AML-193 (cell line): Measurements from ENCODE around the gene MPHOSPH8.
"Not testable (repeated sequence)": the region's sequence is repeated elsewhere in the genome, so short reads cannot be mapped to it uniquely, and the experiment has no call there.

Experiments used
- DNase-seq, 2 experiments: peaks; one replicate each; lab custom pipeline; 2025; lab: John Stamatoyannopoulos, UW

MPHOSPH8 gene

GRCh38 chr13:19634256-19634740, 839 bp downstream of the MPHOSPH8 start:
- peak in 1 of 2 experiments; percentile 33 for DNase-seq

- not testable (repeated sequence) for DNase-seq
These were observed 2.5 kb downstream of the MPHOSPH8 start for GRCh38 chr13:19635926-19636325.

DNA sequence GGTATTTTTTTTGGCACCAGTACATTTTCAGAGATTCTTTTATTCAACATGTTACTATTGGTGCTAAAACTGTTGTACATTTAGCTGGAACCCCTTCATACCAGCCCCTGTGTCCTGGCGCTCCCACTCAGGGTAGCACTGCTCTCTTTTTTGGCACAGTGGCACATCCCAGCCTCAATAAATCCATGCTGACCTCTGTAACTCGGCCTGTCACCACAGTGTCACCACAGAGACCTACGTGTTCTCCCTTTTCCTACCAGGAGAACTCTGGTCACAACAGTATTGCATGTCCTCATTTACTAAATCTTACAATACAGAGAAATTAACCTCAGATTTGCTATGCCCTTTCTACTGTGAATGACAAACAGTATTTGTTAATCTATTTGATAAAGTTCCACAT, 10.2 kb downstream of the MPHOSPH8 start:
- no peak for DNase-seq

DNA sequence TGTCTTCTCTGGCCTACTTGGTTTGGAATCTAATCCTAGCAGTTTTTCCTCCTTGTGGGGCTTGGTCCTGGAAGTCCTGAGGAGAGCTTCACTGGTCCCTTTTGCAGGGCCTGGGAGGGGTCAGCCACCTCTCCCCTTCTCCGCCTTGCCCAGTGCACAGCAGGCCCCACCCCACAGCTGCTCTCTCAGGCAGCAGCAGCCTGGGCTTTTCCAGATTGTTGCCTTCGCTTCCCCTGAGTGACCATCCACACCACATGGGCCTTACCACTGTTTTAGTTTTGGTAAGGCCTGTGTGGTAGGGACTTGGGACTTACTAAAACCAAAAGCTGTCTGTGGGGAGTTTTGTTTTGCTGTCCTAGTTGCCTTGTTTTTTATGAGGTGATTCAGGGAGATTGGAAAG, 11.5 kb downstream of the MPHOSPH8 start:
- DNase-seq, result no peak

DNA sequence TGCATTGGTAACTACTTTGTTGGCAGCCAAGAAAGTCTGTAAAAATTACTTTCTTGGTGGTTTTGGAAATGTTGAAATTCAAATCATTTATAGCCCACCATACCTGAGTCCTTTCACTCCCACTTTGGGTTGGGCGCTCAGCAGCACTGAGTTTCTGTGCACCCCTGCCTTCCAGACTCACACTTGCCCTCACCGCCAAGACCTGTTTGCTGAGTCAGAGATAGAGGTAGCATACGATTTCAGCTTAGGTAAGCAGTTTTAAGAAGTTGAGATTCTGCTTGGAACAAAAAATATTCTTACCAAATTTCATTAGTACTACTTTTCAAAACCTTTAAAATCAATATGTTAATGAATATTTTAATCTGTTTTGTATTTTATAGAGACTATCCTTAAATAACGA, 12.6 kb downstream of the MPHOSPH8 start:
- DNase-seq, result no peak

DNA sequence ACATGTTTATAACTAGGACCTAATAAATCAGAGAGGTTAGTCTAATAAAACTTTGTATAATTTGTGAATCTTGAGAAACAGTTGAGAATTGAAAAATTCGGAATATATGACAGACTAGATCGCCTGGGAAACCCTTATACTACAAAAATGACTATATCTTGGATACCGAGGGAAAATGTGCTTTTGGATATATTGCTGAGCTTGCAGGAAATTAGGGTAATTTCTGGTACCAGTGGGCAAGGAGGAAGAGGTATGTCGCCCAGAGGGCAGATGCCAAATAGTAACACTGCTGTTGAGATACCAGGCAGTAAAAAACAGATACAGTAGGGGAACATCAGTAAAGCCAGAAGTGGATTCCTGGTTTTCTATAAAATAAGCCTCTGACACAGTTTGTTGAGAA, 17.3 kb downstream of the MPHOSPH8 start:
- no peak for DNase-seq

DNA sequence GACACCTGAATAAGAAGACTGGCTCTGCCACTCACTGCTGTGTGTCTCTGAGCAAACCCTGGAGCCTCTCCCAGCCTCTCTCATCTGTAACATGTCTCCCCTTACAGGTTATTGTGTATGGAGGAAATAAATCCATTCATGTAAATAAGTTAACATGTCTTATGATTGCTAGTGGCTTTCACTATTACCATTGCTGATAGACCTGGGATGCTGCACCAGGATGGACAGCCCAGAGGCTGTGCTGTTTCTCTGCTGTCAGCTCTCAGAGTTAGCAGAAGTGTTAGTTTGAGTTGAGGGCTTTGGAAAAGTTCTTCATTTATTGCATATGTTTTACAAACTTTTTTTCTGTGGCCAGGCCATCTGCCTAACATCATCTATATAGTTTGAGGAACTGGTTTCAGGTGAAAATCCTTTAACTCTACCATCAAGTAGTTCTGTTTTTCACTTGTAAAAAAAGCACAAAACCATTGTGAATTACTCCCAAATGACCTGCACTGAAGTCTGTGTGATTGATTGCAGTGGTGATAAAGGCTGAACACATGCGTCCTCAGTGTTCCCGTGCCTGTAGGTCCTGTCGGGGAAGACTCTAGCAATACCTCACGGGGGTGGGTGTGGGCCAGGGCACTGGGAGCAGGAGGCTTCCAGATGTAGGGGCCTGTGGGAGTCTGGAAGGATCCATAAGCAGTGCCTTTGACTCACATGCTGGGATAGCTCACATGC, 24.6 kb downstream of the MPHOSPH8 start:
- no peak for DNase-seq

GRCh38 chr13:19658831-19659230, 25.4 kb downstream of the MPHOSPH8 start:
- no peak for DNase-seq

GRCh38 chr13:19661126-19661525, 27.7 kb downstream of the MPHOSPH8 start:
- DNase-seq, result no peak

- no peak for DNase-seq
These were observed 28.1 kb downstream of the MPHOSPH8 start for GRCh38 chr13:19661561-19661960.

DNA sequence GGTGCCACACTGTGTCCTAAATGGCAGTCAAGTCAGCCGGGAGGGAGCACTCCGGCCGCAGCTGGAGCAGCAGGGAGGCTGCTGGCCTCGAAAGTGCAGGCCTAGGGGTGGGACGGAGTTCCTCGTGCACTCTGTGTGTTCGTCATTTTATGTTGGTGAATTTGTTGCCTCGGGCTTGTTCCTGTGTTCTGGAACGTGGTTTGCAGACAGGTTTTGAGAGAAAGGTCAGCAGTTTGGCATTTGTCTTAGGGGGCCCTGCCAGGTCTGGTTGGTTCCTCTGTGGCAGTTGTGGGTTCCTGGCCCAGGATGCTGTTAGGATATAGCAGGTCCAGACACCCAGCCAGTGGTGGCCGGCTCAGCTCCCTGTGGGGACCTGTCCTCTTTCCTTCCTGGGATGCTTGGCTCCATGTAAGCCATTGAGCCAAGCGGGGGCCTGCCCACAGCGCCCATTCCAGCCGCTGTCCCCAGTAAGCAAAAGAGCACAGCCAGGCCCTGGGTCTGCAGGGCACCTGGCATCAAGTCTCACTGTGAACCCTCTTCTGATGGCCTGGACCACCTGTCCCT, 30.0 kb downstream of the MPHOSPH8 start:
- DNase-seq, result no peak

DNA sequence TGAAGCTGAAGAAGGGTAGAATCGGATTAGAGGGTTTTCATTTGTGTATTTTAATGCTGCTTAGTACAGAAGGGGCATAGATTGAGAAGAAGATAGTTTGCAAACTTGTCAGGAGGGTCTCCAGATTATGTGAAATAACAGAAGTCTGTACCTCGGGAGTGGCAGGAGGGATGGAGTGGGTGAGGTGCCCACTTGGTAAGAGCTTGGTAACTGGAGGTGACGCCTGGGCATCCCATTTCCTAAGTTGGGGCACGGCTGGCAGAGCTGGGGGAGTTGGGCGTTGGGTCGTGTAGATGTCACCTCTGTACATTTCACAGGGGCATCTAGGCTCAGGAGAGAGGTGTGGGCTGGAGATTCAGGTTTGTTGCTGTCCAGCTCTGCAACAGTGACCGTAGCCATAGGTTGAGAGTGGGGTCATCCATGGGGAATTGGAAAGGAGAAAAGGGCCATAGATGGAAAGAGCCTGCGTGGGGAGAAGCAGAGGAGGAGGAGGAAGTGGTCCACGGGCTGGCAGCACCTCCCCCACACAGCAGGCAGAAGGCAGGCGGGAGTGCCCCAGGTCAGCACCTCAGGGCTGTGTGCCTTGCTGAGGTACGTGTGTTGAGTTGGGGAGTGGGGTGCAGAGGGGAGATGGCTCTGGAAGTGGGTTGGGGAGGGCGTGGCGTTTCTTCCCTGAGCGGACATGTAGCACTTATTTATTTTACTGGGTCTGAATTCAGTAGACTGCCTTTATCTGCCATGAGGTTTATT, 31.2 kb downstream of the MPHOSPH8 start:
- DNase-seq, result no peak

- DNase-seq, result no peak
These were observed 32.0 kb downstream of the MPHOSPH8 start for GRCh38 chr13:19665427-19665859.

DNA sequence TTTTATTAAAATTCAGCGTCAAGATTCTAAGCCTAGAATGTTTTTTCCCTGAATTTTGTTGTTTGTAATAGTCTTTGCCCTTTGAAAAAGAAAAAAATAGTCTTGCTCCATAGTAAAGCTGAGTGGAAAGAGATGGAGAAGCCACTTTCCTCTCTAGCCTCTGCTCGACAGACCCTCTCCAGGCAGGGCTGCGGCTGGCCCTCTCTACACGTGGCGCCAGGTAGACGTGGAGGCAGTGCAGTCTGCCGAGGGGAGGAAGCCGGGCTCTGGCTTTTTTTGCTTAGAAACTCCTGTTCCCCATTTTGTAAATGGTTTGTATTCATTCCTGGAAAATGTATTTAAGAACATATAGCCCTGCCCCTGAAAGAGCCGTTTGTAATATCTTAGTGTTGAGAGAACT, 35.3 kb downstream of the MPHOSPH8 start:
- no peak for DNase-seq

GRCh38 chr13:19670147-19670546, 36.7 kb downstream of the MPHOSPH8 start:
- no peak for DNase-seq

DNA sequence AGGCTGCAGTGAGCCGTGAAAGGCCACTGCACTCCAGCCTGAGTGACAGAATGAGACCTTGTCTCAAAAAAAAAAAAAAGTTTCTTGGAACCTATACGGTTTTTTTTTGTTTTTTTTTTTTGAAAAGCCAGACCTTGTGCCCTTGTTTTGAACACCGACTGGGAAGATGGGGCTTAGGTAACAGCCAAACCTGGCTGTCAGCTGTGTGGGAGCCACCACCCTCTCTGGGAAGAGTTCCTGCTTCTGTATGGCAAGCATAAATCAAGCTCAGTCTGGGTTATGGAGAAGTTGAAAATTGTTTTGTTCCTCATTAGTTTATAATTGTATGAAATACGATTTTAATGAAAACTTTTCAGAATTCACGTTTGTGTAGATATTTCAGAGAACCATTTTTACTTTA, 39.5 kb downstream of the MPHOSPH8 start:
- no peak for DNase-seq

GRCh38 chr13:19673473-19674430, 40.3 kb downstream of the MPHOSPH8 start:
- no peak for DNase-seq

GRCh38 chr13:19674898-19675297, 41.4 kb downstream of the MPHOSPH8 start:
- DNase-seq, result no peak

DNA sequence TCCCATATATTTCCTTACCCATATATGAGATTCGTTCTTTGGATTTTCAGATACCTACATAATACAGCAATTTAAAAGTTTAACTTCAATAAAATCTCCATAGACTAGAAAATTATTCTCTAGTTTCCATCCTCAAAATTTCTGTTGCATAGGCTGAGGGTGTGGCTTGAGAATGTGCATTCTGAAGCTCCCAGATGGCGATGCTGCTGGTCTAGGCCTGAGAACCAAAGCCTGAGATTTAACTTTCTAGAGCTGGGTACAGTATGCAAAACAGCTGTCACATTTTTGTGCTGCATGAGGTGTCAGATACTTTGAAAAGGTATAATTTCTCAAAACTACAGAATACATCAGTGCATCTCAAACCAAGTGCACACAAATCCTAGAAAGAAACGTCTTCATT, 42.7 kb downstream of the MPHOSPH8 start:
- no peak for DNase-seq

DNA sequence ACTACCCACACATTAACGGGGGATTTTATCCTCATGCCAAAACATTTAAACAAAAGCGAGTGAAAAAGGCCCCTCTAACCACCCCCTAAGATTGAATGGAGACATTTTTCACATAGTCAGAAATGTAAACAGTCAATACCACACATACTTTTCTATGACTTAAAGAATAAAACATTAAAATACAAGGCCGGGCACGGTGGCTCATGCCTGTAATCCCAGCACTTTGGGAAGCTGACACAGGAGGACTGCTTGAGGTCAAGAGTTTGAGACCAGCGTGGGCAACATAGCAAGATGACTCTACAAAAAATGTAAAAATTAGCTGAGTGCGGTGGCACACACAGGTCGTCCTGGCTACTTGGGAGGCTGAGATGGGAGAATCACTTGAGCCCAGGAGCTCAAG, 47.3 kb downstream of the MPHOSPH8 start:
- DNase-seq, result no peak

DNA sequence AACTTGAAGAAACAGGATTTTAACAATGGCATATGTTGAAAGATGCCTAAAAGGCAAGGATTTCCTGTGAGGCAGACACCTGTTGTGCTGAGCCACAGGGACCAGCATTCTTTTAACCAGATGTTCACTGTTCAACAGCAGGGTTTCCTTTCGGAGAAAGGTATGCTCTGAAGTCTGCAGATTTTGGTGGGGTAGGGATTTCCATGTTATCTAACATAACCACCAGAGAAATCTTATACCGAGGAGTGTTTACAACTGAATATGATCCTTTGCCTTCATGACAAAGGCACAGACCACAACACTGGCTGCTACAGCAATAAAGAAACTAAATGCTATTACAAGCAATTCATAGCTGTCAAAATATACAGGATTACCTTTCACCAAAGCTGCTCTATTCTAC, 48.1 kb downstream of the MPHOSPH8 start:
- DNase-seq, result no peak

DNA sequence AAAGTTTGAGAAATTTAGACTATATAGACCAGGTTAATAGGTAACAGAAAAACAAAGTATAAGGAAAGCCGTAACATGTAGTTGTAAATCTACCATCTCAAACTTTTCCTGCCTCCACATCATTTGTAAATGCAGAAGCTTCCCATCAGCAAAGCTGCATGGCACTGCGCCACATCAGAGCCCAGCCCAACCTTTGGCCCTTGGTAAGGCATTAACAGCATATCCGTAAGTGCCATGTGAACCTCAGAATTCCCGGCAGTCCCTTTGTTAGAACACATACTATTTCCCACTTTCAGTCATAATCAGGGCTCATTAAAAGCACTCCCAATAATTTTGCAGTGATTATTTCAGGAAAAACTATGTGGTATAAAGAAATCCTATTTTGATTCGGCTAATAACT, 51.6 kb downstream of the MPHOSPH8 start:
- DNase-seq, result no peak
